ENCODE data around the gene RAI1. TPM values are rescaled to one million over a fixed set of nuclear protein-coding genes. Genes with fewer than 3 reads are reported as not detected.

Gene RAI1
- total RNA-seq, 2 experiments from 2014 or later: 9.2 to 12.0 TPM

DNA sequence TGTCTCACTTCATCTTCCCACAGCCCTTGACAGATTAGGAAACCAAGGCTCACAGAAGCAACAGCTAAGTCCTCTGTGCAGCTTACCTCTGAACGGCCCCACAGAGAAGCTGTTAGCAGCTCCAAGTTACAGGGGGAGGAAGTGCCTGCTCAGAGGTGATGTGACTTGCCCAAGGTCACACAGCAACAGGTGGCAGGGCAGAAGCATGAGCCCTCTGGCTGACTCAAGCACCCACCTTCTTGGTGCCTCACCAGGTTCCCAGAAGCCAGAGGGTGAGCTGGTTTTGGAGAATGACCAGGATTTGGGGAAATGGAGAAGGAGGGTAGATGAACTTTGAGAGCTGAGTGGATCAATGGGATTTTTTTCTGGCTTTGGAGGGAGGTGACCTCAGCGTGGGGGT lies 14.0 kb upstream of the RAI1 start:
- H3K27me3 Mint-ChIP-seq (ENCODE audit: low read depth): no peaks in the 10 kb centered on the region
- H3K27ac Mint-ChIP-seq: no peak overlapping the region
- intact Hi-C loops (cut with micrococcal nuclease): no loop called here
- no peak overlapping the region for H3K4me3 Mint-ChIP-seq
- H3K4me1 Mint-ChIP-seq (ENCODE audit: low read depth): peaks cover 12% of the 10 kb centered on the region
- H3K36me3 Mint-ChIP-seq (ENCODE audit: low read depth): no peaks in the 10 kb centered on the region
- CTCF ChIA-PET: interaction anchor here (1.1 kb wide), 1 partner anchor 213 kb away, joined by 3 read pairs; no protein-coding TSS in a partner anchor
- no peak for DNase-seq
- no peaks in the 10 kb centered on the region for H3K9me3 Mint-ChIP-seq

DNA sequence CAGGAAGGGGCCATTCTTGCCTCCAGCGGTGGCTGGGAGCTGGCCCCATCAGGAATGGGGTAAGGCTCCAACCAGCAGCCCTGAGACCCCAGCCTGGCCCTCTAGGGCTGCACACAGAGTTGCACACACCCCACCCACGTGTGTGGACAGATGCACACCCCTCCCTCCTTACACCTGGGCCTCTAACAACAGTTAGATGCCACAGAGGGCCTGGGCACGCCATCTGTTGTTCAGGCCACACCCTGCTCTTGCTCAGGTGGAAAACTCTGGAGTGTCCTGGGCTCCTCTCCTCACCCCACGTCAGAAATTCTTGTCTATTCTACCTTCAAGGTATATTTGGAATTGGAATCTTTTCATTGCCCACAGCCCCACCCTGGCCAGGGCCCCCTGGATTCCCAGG lies 13.3 kb upstream of the RAI1 start:
- Mint-ChIP-seq H3K9me3 (no peaks in the 10 kb centered on the region), H3K4me1 (ENCODE audit: low read depth) (peaks cover 17% of the 10 kb centered on the region), H3K27me3 (ENCODE audit: low read depth) (no peaks in the 10 kb centered on the region), H3K36me3 (ENCODE audit: low read depth) (no peaks in the 10 kb centered on the region), H3K4me3 (no peak overlapping the region), H3K27ac (no peak overlapping the region)
- DNase-seq: no peak
- CTCF ChIA-PET: no interaction called here
- intact Hi-C loops (cut with micrococcal nuclease): no loop called here

DNA sequence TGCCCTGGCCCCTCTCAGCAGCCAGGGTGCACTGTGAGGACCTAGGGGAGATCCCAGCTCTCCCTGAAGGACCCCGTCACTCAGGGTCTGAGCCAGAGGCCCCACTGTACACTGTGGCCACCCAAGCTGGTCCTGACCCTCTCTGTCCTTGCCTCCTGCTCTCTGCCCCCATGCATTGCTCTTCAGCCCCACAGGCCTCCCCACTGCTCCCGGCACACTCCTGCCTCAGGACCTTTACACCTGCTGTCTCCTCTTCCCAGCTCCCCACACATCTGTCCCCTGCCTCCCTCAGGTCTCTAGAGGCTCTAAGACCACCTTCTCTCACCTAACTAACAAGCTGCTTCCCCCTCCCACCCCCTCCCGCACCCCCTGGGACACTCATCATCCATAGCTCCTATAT lies 12.9 kb upstream of the RAI1 start:
- Mint-ChIP-seq H3K27ac (no peak overlapping the region), H3K9me3 (no peaks in the 10 kb centered on the region), H3K4me3 (no peak overlapping the region), H3K4me1 (ENCODE audit: low read depth) (peaks cover 15% of the 10 kb centered on the region), H3K36me3 (ENCODE audit: low read depth) (no peaks in the 10 kb centered on the region), H3K27me3 (ENCODE audit: low read depth) (no peaks in the 10 kb centered on the region)
- CTCF ChIA-PET: no interaction called here
- no peak for DNase-seq
- intact Hi-C loops (cut with micrococcal nuclease): no loop called here

DNA sequence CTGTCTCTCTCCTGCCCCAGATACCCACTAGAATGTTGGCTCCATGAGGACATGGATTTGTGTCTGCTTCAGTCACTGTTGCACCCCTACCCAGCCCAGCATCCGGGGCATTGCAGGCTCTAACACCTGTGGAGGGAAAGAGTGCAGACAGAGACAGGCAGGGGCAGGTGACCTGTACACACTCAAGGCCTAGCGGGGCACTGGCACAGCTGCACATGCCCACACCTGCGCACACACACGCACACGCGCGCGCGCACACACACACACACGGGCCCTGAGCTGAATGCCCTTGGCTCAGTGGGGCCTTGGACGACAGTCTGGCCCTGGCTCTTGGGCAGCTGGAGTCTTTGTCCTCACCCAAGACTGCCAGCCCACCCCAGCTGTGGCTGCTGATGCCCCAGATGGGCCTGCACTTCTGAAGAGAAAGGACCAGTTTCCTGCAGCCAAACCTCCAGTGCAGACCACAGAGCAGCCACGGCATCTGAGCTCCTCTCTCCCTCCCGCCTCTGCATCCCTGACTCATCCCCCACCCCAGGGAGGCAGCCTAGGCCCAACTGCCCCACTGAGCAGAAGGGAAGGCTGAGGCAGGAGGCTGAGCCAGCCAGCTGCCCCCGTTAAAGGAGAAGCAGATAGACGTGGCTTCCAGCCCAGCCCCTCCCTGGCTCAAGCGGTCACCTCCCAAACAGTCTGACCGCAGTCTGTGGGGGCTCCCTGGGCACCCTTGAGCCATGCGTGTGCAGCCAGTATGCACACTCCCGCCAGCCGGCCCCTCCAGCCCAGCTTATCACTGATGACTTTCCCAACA lies 12.3 kb upstream of the RAI1 start:
- no peak for DNase-seq
- CTCF ChIA-PET: no interaction called here
- H3K4me1 Mint-ChIP-seq (ENCODE audit: low read depth): peaks cover 10% of the 10 kb centered on the region
- H3K27me3 Mint-ChIP-seq (ENCODE audit: low read depth): no peaks in the 10 kb centered on the region
- no peaks in the 10 kb centered on the region for H3K9me3 Mint-ChIP-seq
- H3K36me3 Mint-ChIP-seq (ENCODE audit: low read depth): no peaks in the 10 kb centered on the region
- no peak overlapping the region for H3K27ac Mint-ChIP-seq
- H3K4me3 Mint-ChIP-seq: no peak overlapping the region
- intact Hi-C loops (cut with micrococcal nuclease): no loop called here

DNA sequence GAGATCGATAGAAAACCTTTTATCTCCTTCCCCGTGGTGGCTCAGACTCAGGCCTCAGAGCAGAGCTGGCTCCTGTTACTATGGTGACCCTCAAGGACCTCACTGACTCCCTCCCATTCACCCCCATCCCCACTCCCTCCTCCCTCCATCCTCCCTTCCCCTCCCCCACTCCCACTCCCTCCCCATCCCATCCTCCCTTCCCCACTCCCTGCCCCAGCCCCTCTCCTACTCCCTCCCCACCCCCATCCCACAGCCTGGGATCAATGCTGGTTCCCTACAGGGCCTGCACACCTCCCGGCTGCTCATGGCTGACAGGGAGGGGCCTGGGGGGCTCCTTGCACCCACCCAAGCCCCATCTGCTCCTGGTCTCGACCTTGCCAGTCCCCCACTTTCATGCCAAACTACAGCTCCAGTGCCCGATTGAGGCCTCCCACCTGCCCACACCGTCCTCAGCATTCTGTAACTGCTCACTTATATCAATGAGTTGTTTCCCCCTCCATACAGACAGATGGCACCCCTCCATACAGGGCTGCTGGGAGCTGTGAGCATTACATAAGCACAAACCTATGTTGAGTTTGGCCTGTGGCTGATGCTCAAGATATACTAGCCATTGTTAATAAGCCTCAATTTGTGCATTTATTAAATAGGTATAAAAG lies 11.6 kb upstream of the RAI1 start:
- CTCF ChIA-PET: no interaction called here
- Mint-ChIP-seq H3K27me3 (ENCODE audit: low read depth) (no peaks in the 10 kb centered on the region), H3K9me3 (no peaks in the 10 kb centered on the region), H3K4me1 (ENCODE audit: low read depth) (peaks cover 10% of the 10 kb centered on the region), H3K36me3 (ENCODE audit: low read depth) (no peaks in the 10 kb centered on the region), H3K27ac (no peak overlapping the region), H3K4me3 (no peak overlapping the region)
- DNase-seq: no peak
- intact Hi-C loops (cut with micrococcal nuclease): no loop called here

DNA sequence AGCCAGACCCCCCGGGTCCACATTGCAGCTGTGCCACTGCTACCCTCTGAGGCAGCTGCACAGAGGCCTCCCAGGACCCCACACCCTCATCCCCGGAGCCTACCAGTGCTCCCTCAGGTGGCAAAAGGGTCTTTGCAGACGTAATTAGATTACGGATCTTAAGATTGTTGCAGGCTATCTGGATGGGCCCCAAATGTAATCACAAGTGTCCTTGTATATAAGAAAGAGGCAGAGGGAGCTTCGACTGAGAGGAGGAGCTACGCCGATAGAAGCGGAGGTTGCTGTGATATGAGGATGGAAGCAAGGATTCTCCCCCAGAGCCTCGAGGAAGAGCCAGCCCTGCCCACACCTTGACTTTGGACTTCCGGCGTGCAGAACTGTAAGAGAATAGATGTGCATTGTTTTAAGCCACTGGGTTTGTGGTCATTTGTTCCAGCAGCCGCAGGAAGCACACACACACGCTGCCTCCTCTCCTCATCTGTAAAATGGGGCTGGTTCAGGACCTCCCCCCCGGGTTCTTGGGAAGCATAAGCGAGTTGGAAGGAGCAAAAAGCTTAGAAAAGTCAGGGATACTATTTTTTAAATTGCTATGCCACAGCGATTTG lies 10.5 kb upstream of the RAI1 start:
- H3K9me3 Mint-ChIP-seq: no peaks in the 10 kb centered on the region
- H3K4me3 Mint-ChIP-seq: no peak overlapping the region
- H3K27ac Mint-ChIP-seq: no peak overlapping the region
- DNase-seq: no peak
- intact Hi-C loops (cut with micrococcal nuclease): no loop called here
- peaks cover 10% of the 10 kb centered on the region for H3K4me1 Mint-ChIP-seq (ENCODE audit: low read depth)
- no peaks in the 10 kb centered on the region for H3K36me3 Mint-ChIP-seq (ENCODE audit: low read depth)
- H3K27me3 Mint-ChIP-seq (ENCODE audit: low read depth): no peaks in the 10 kb centered on the region
- CTCF ChIA-PET: interaction anchor here (0.7 kb wide), 1 partner anchor 286 kb away, joined by 3 read pairs; no protein-coding TSS in a partner anchor

DNA sequence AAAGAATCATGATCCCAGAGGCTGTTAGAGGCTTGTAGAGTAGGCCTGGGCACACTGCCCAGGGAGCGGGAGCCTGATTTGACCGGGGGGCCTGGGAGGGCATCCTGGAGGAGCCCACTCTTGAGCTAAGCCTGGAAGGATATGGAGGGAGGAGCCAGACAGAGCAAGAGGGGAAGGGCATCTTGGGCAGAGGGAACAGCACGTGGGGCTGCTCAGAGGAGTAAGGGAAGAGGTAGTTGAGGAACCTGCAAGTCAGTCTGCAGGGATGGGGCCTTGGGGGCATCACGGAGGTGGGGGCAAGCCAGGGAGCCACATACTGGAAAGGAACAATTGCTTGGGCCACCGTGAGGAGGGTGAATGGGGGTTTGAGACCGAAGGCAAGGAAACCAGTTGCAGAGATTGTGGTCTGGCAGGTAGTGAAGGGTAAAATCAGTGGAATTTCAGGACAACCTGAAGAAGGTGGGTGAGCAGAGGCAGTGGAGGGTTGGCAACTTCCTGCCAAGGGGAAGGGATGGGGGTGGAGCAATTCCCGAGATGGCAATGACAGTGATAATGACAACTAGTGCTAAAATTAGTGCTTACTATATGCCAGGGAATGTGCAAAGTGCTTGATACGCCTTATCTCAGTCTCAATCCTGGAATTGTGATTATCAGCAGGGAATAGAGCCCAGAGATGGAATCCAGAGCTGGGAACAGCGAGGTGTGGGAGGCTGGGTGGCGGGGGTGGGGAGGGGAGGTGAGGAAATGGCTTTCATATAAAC lies 9.7 kb upstream of the RAI1 start:
- H3K36me3 Mint-ChIP-seq (ENCODE audit: low read depth): no peaks in the 10 kb centered on the region
- H3K27ac Mint-ChIP-seq: no peak overlapping the region
- no peaks in the 10 kb centered on the region for H3K9me3 Mint-ChIP-seq

DNA sequence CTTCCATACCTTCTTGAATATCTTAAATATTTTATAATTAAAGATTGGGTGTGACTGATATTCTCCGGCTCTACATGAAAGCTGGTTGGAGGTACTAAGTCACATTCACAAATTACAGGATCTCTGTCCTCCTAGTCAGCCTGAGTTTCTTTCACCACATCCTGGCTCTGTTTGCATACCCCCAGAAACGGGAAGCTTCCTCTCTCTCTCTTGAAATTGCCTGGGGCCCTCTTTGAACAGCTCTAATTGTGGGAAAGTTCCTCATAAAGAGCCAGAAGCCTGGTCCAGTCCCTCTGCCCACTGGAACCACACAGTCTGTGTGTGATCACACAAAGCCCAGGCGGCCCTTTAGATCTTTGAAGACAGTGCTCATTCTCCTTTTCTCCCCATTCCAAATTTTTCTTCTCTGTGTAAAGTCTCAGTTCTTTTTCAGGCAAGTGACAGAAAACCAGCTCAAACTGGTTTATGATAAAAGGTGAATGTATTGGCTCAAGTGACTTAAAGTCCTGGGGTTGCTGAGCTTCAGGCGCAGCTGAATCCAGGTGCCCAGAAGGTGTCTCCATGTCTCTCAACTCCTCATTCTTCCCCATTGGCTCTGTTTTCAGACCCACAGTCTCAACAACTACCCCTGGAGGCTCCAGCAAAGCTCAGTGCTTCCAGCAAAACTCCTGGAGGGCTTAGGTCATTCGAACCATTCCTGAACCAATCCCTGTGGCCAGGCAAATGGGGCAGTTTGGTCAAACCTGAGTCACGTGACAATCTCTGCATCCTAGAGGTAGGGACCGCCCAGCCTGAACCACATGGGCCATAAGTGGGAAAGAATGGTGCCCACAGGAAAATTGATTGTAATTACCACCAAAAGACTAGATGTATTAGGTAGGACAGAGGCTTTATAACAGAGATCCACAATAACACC lies 8.5 kb upstream of the RAI1 start:
- H3K4me3 Mint-ChIP-seq: no peak overlapping the region
- intact Hi-C loops (cut with micrococcal nuclease): no loop called here
- no peaks in the 10 kb centered on the region for H3K36me3 Mint-ChIP-seq (ENCODE audit: low read depth)
- no peak for DNase-seq
- CTCF ChIA-PET: interaction anchor here (0.7 to 1.4 kb wide), 4 partner anchors 8 to 376 kb away, joined by 3 to 4 read pairs (median 4); no protein-coding TSS in a partner anchor
- H3K4me1 Mint-ChIP-seq (ENCODE audit: low read depth): peaks cover 26% of the 10 kb centered on the region
- H3K27ac Mint-ChIP-seq: no peak overlapping the region
- no peaks in the 10 kb centered on the region for H3K9me3 Mint-ChIP-seq
- H3K27me3 Mint-ChIP-seq (ENCODE audit: low read depth): no peaks in the 10 kb centered on the region

More for the DNA sequence above, 9.7 kb upstream of the RAI1 start:
- intact Hi-C loops (cut with micrococcal nuclease): no loop called here
- Mint-ChIP-seq H3K4me3 (no peak overlapping the region), H3K4me1 (ENCODE audit: low read depth) (peaks cover 18% of the 10 kb centered on the region), H3K27me3 (ENCODE audit: low read depth) (no peaks in the 10 kb centered on the region)
- CTCF ChIA-PET: interaction anchor here (0.7 to 1.4 kb wide), 2 partner anchors 9 to 287 kb away, joined by 3 to 4 read pairs; no protein-coding TSS in a partner anchor
- no peak for DNase-seq

DNA sequence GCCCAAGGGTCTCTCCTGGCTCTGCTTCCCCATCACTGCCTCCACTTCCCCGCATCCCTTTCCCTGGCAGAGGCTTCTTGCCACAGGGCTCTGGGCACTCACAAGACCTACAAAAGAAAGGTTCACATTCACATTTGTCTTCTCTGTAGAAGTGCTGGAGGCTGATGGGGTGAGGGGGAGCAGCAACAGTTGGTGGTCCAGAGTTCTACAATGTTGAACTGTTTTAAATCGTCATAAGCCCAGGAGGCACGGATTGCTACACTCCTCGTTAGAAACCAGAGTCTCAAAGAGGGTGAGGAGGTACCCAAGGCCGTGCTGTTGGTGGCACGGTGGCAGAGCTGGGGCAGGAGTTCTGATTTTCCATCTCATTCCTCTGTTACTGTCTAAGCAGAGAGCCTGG lies 5.8 kb upstream of the RAI1 start:
- no peak overlapping the region for H3K4me3 Mint-ChIP-seq
- DNase-seq: no peak
- H3K27me3 Mint-ChIP-seq (ENCODE audit: low read depth): no peaks in the 10 kb centered on the region
- H3K36me3 Mint-ChIP-seq (ENCODE audit: low read depth): no peaks in the 10 kb centered on the region
- intact Hi-C loops (cut with micrococcal nuclease): no loop called here
- no peak overlapping the region for H3K27ac Mint-ChIP-seq
- H3K4me1 Mint-ChIP-seq (ENCODE audit: low read depth): peaks cover 26% of the 10 kb centered on the region
- no peaks in the 10 kb centered on the region for H3K9me3 Mint-ChIP-seq
- CTCF ChIA-PET: interaction anchor here (1.0 kb wide), 1 partner anchor 188 kb away, joined by 5 read pairs; no protein-coding TSS in a partner anchor

DNA sequence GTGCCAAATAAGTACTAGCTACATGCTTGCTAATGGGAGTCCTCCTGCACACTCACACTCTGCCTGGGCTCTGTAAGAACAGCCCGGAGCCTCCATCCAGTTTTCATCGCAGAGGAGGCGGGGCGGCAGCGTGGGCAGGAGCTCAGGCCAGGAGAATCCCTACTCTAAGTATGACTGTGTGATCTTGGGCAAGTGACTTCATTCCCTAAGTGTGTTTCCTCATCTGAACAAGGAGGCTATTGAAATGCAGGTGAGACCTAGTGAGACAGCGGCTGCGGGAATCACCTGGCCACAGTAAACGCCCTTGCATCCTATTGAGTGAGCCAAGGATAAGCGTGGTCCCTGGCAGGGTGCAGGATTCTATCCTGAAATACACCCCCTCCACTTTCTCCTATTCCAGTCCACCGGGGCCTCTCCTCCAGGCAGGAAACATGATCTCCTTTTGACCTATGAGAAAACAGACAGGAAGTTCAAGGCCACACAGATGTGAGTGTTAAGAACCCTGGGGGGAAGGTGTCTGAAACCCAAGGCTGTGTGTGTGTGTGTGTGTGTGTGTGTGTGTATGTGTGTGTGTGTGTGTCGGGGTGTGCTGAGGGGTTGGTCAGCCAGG lies 5.2 kb upstream of the RAI1 start:
- Mint-ChIP-seq H3K27ac (no peak overlapping the region), H3K36me3 (ENCODE audit: low read depth) (no peaks in the 10 kb centered on the region), H3K4me1 (ENCODE audit: low read depth) (peaks cover 26% of the 10 kb centered on the region), H3K27me3 (ENCODE audit: low read depth) (no peaks in the 10 kb centered on the region), H3K4me3 (no peak overlapping the region), H3K9me3 (no peaks in the 10 kb centered on the region)
- CTCF ChIA-PET: interaction anchor here (1.0 to 4.4 kb wide), 2 partner anchors 185 to 187 kb away, joined by 5 to 23 read pairs; no protein-coding TSS in a partner anchor
- intact Hi-C loops (cut with micrococcal nuclease): no loop called here
- peak; percentile 52 for DNase-seq

DNA sequence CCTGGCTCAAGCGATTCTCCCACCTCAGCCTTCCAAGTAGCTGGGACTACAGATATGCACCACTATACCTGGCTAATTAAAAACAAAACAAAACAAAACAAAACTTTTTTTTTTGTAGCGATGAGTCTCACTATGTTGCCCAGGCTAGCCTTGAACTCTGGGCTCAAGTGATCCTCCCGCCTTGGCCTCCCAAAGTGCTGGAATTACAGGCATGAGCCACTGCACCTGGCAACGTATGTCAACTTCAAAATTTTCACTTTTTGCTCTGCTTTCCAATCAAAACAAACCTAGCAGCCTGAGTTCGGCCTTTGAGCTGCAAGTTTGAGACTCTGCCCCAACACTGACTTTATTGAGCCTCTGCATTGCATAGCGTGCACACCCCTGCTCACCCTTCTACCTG lies 4.5 kb upstream of the RAI1 start:
- DNase-seq: no peak
- no peaks in the 10 kb centered on the region for H3K36me3 Mint-ChIP-seq (ENCODE audit: low read depth)
- peaks cover 26% of the 10 kb centered on the region for H3K4me1 Mint-ChIP-seq (ENCODE audit: low read depth)
- H3K9me3 Mint-ChIP-seq: no peaks in the 10 kb centered on the region
- no peak overlapping the region for H3K4me3 Mint-ChIP-seq
- intact Hi-C loops (cut with micrococcal nuclease): no loop called here
- no peak overlapping the region for H3K27ac Mint-ChIP-seq
- H3K27me3 Mint-ChIP-seq (ENCODE audit: low read depth): no peaks in the 10 kb centered on the region
- CTCF ChIA-PET: interaction anchor here (0.6 to 4.4 kb wide), 2 partner anchors 185 to 406 kb away, joined by 3 to 23 read pairs; no protein-coding TSS in a partner anchor

All from activated naive CD4-positive, alpha-beta T cell treated with anti-CD3 and anti-CD28 coated beads for 36 hours (primary cell).